ENCODE data around the gene WNT6. TPM values are rescaled to one million over a fixed set of nuclear protein-coding genes. Genes with fewer than 3 reads are reported as not detected.
A peak's percentile ranks its signal among the peaks of the same experiment; 100 is the strongest.

Gene WNT6
- total RNA-seq, 1 donor from 2014 or later = 2.6 TPM

DNA sequence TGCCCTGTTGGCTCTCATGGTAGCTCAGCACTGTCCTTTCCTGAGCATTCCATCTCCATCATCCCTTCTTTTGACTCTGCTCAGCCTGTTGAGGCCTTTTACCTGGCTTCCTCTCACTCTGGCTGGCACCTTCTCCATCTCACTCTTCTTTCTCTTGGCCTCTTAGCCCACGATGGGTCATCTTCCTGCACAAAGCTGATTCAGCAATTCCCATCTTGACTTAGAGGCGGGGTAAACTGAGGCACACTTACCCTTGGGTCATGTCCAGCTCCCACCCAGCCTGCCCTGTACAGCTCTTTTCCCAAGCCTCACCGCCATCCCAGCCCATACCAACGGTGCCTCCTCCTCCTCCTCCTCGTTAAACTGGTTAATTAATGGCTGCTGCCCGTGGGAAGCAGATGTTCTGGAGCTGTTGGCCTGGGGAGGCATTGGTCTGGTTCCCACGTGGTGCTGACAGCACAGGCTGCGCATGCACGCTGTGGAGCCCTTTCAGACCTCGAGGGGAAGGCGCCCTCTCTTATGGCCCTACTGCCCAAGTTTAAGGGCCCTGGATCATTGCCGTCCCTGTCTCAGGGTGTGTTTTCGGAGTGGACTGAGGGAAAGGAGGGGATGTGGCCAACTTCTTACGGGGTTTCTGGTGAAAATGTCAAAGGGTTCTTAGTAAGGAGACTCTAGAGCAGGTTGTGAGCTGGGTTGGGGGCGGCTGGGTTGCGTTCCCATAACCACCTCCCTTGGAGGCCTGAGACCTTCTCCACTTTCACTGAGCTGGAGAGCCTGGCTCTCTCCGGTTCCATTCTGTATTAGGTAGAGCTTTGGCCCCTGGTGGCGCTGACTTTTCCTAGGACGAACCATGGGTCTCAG lies 31.9 kb downstream of the WNT6 start:
- H3K79me2 ChIP-seq (ENCODE audit: insufficient read depth, low read length) = no peaks in the 10 kb centered on the region
- Mint-ChIP-seq H3K4me3 (ENCODE audit: unreplicated experiment) (no peak overlapping the region), H3K27ac (ENCODE audit: unreplicated experiment) (no peak overlapping the region), H3K4me1 (ENCODE audit: low read depth, unreplicated experiment) (peaks cover 22% of the 10 kb centered on the region), H3K9me3 (ENCODE audit: unreplicated experiment) (peaks cover 9% of the 10 kb centered on the region), H3K36me3 (ENCODE audit: low read depth, unreplicated experiment) (no peaks in the 10 kb centered on the region), H3K27me3 (ENCODE audit: low read depth, unreplicated experiment) (peaks cover 80% of the 10 kb centered on the region)
- no peaks in the 10 kb centered on the region for H3K9me3 ChIP-seq (ENCODE audit: insufficient read depth, low read depth, low read length)
- H3K36me3 ChIP-seq (ENCODE audit: insufficient read depth, low read length) = no peaks in the 10 kb centered on the region
- no peaks in the 10 kb centered on the region for H4K20me1 ChIP-seq (ENCODE audit: insufficient read depth, low read length)
- no peak overlapping the region for H2AFZ ChIP-seq (ENCODE audit: low read depth, low read length)
- H3K4me3 ChIP-seq (ENCODE audit: insufficient read depth, low read depth, low read length) = no peak overlapping the region
- H3K9ac ChIP-seq (ENCODE audit: low read length) = no peak overlapping the region
- TF ChIP-seq, protein P1, sequence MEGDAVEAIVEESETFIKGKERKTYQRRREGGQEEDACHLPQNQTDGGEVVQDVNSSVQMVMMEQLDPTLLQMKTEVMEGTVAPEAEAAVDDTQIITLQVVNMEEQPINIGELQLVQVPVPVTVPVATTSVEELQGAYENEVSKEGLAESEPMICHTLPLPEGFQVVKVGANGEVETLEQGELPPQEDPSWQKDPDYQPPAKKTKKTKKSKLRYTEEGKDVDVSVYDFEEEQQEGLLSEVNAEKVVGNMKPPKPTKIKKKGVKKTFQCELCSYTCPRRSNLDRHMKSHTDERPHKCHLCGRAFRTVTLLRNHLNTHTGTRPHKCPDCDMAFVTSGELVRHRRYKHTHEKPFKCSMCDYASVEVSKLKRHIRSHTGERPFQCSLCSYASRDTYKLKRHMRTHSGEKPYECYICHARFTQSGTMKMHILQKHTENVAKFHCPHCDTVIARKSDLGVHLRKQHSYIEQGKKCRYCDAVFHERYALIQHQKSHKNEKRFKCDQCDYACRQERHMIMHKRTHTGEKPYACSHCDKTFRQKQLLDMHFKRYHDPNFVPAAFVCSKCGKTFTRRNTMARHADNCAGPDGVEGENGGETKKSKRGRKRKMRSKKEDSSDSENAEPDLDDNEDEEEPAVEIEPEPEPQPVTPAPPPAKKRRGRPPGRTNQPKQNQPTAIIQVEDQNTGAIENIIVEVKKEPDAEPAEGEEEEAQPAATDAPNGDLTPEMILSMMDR (IDR thresholded peaks at IDR 0.05; ENCODE audit: insufficient read depth, low read depth, low read length) = no peak
- TF ChIP-seq EZH2 (IDR thresholded peaks at IDR 0.05; ENCODE audit: insufficient read depth, low read length) = no peak
- FAIRE-seq (no peak), DNase-seq (ENCODE audit: low read depth) (no peak)
- no peak overlapping the region for H3K27ac ChIP-seq (ENCODE audit: low read depth, low read length)
- no peak overlapping the region for H3K4me2 ChIP-seq (ENCODE audit: low read length)
- H3K27me3 ChIP-seq (ENCODE audit: insufficient read depth, low read length) = peaks cover 81% of the 10 kb centered on the region
- peaks cover 12% of the 10 kb centered on the region for H3K4me1 ChIP-seq (ENCODE audit: insufficient read depth, low read length)

DNA sequence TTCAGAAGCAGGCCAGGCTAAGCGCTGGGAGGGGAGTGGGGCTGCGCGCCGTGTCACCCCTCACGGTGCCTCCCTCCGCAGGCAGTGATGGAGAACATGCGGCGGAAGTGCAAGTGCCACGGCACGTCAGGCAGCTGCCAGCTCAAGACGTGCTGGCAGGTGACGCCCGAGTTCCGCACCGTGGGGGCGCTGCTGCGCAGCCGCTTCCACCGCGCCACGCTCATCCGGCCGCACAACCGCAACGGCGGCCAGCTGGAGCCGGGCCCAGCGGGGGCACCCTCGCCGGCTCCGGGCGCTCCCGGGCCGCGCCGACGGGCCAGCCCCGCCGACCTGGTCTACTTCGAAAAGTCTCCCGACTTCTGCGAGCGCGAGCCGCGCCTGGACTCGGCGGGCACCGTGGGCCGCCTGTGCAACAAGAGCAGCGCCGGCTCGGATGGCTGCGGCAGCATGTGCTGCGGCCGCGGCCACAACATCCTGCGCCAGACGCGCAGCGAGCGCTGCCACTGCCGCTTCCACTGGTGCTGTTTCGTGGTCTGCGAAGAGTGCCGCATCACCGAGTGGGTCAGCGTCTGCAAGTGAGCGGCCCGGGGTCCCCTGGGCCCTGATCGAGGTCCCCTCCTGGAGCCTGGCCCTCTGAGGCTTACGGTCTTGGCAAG lies 33.2 kb downstream of the WNT6 start:
- FAIRE-seq = no peak
- peaks cover 67% of the 10 kb centered on the region for H3K27me3 Mint-ChIP-seq (ENCODE audit: low read depth, unreplicated experiment)

More for the DNA sequence above, 33.2 kb downstream of the WNT6 start:
- Mint-ChIP-seq H3K4me3 (ENCODE audit: unreplicated experiment) (peak overlapping the region; percentile 64), H3K9me3 (ENCODE audit: unreplicated experiment) (peaks cover 9% of the 10 kb centered on the region), H3K27ac (ENCODE audit: unreplicated experiment) (no peak overlapping the region), H3K4me1 (ENCODE audit: low read depth, unreplicated experiment) (peaks cover 20% of the 10 kb centered on the region), H3K36me3 (ENCODE audit: low read depth, unreplicated experiment) (no peaks in the 10 kb centered on the region)
- TF ChIP-seq EZH2 (IDR thresholded peaks at IDR 0.05; ENCODE audit: insufficient read depth, low read length) = peak; percentile 70
- TF ChIP-seq, protein P1 (IDR thresholded peaks at IDR 0.05; ENCODE audit: insufficient read depth, low read depth, low read length) = no peak
- Histone ChIP-seq H3K36me3 (ENCODE audit: insufficient read depth, low read length) (no peaks in the 10 kb centered on the region), H3K27ac (ENCODE audit: low read depth, low read length) (no peak overlapping the region), H3K4me2 (ENCODE audit: low read length) (peak overlapping the region; percentile 83), H2AFZ (ENCODE audit: low read depth, low read length) (peak overlapping the region; percentile 80), H3K9ac (ENCODE audit: low read length) (peak overlapping the region; percentile 6), H3K9me3 (ENCODE audit: insufficient read depth, low read depth, low read length) (no peaks in the 10 kb centered on the region), H4K20me1 (ENCODE audit: insufficient read depth, low read length) (no peaks in the 10 kb centered on the region), H3K4me3 (ENCODE audit: insufficient read depth, low read depth, low read length) (peak overlapping the region; percentile 42), H3K27me3 (ENCODE audit: insufficient read depth, low read length) (peaks cover 78% of the 10 kb centered on the region), H3K79me2 (ENCODE audit: insufficient read depth, low read length) (no peaks in the 10 kb centered on the region), H3K4me1 (ENCODE audit: insufficient read depth, low read length) (peaks cover 23% of the 10 kb centered on the region)
- peak; percentile 37 for DNase-seq (ENCODE audit: low read depth)
